Dendritic cell treated with granulocyte-macrophage colony-stimulating factor and Interleukin-4, amounts not matched to agents 40 ng/mL and 50 ng/mL, for 4 days (primary cell): ENCODE measurements around the gene PRR14.
A peak's percentile ranks its signal among the peaks of the same experiment; 100 is the strongest.

Experiments
- H3K27ac Mint-ChIP-seq: one replicate; pipeline ENCODE4 v1.8.0; 2022; ENCODE audit warnings: mild to moderate bottlenecking, mixed read lengths
- H3K27me3 Mint-ChIP-seq: one replicate; pipeline ENCODE4 v1.8.0; 2022; ENCODE audit warnings: mild to moderate bottlenecking, mixed read lengths
- H3K36me3 Mint-ChIP-seq: one replicate; pipeline ENCODE4 v1.8.0; 2022; ENCODE audit warnings: low read depth, mixed read lengths
- H3K4me1 Mint-ChIP-seq: one replicate; pipeline ENCODE4 v1.8.0; 2022; ENCODE audit warnings: low read depth, mixed read lengths
- H3K4me3 Mint-ChIP-seq: one replicate; pipeline ENCODE4 v1.8.0; 2022; ENCODE audit warnings: mild to moderate bottlenecking, moderate library complexity, mixed read lengths
- H3K9me3 Mint-ChIP-seq: one replicate; pipeline ENCODE4 v1.8.0; 2022; ENCODE audit warnings: mixed read lengths
- intact Hi-C: fragments of 100-400 bp; cut with micrococcal nuclease; formaldehyde crosslinking; loops from one replicate; pipeline ENCODE4 v1.15.0; 2022

The PRR14 gene

GRCh38 chr16:30658731-30659506 is 8.2 kb downstream of the PRR14 start:
- no peaks in the 10 kb centered on the region for H3K9me3 Mint-ChIP-seq
- H3K36me3 Mint-ChIP-seq = peaks cover 91% of the 10 kb centered on the region
- H3K4me1 Mint-ChIP-seq = peaks cover 73% of the 10 kb centered on the region
- peak overlapping the region; percentile 98 for H3K4me3 Mint-ChIP-seq
- intact Hi-C loops = loop anchor here (1.0 to 5.0 kb wide), 4 partner anchors 9 to 413 kb away; partner anchors contain the start of genes CFAP119, PRR14, RNF40 and ZNF646
- H3K27me3 Mint-ChIP-seq = no peaks in the 10 kb centered on the region
- H3K27ac Mint-ChIP-seq = peak overlapping the region; percentile 100

GRCh38 chr16:30659507-30660423 is 9.0 kb downstream of the PRR14 start:
- Mint-ChIP-seq H3K27me3 (no peaks in the 10 kb centered on the region), H3K4me3 (peak overlapping the region; percentile 85), H3K4me1 (peaks cover 67% of the 10 kb centered on the region), H3K27ac (peak overlapping the region; percentile 57), H3K36me3 (peaks cover 91% of the 10 kb centered on the region), H3K9me3 (no peaks in the 10 kb centered on the region)
- intact Hi-C loops = loop anchor here (5.0 kb wide), 2 partner anchors 103 to 413 kb away; partner anchors contain the start of genes CFAP119, RNF40, ZNF646 and ZNF668

GRCh38 chr16:30660424-30661261 is 9.9 kb downstream of the PRR14 start:
- H3K36me3 Mint-ChIP-seq = peaks cover 91% of the 10 kb centered on the region
- intact Hi-C loops = no loop called here

DNA sequence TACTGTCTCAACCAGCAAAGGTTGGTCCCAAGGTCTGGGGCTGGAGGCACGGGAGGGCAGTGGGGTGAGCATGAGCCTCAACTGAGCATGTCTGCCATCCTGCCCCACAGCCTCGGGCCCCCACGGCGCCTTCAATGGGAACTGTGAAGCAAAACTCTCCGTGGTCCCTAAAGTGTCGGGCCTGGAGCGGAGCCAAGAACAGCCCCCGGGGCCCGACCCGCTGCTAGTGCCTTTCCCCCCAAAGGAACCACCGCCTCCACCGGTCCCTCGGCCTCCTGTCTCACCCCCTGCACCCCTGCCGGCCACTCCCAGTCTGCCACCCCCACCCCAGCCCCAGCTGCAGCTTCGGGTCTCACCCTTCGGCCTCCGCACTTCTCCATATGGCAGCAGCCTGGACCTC is 11.7 kb downstream of the PRR14 start:
- H3K27me3 Mint-ChIP-seq = no peaks in the 10 kb centered on the region
- no peak overlapping the region for H3K4me3 Mint-ChIP-seq
- H3K27ac Mint-ChIP-seq = peak overlapping the region; percentile 42
- intact Hi-C loops = no loop called here
- peaks cover 58% of the 10 kb centered on the region for H3K4me1 Mint-ChIP-seq
- no peaks in the 10 kb centered on the region for H3K9me3 Mint-ChIP-seq
- peaks cover 91% of the 10 kb centered on the region for H3K36me3 Mint-ChIP-seq

More at GRCh38 chr16:30660424-30661261, 9.9 kb downstream of the PRR14 start:
- H3K27me3 Mint-ChIP-seq = no peaks in the 10 kb centered on the region
- H3K4me3 Mint-ChIP-seq = peak overlapping the region; percentile 85
- H3K9me3 Mint-ChIP-seq = no peaks in the 10 kb centered on the region
- H3K4me1 Mint-ChIP-seq = peaks cover 68% of the 10 kb centered on the region
- peak overlapping the region; percentile 57 for H3K27ac Mint-ChIP-seq

GRCh38 chr16:30663038-30663437 is 12.3 kb downstream of the PRR14 start:
- Mint-ChIP-seq H3K9me3 (no peaks in the 10 kb centered on the region), H3K4me3 (no peak overlapping the region)

DNA sequence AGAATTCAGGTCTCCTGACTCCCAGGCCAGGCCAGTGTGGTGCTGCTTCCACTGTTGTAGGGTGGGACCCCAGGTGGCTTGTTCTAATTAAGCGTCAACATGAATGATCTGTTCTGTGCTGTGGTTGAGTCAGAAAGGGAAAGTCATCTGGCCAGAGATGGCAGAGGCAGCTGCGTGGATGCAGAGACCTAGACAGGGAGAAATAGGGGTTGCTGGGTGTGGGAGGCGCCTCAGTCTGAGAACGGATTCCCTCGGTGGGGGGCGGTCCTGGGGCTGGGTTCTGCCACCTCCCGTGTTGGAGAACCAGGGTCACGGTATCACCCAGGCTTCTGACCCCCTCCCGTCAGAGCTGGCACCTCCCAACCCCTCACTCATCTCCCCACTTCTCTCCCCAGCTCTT is 13.1 kb downstream of the PRR14 start:
- intact Hi-C loops = no loop called here
- H3K4me3 Mint-ChIP-seq = no peak overlapping the region
- H3K9me3 Mint-ChIP-seq = no peaks in the 10 kb centered on the region
- H3K4me1 Mint-ChIP-seq = peaks cover 62% of the 10 kb centered on the region
- H3K36me3 Mint-ChIP-seq = peaks cover 96% of the 10 kb centered on the region
- H3K27ac Mint-ChIP-seq = peak overlapping the region; percentile 42
- H3K27me3 Mint-ChIP-seq = no peaks in the 10 kb centered on the region

More at GRCh38 chr16:30663038-30663437, 12.3 kb downstream of the PRR14 start:
- Mint-ChIP-seq H3K36me3 (peaks cover 96% of the 10 kb centered on the region), H3K27me3 (no peaks in the 10 kb centered on the region), H3K27ac (peak overlapping the region; percentile 42), H3K4me1 (peaks cover 60% of the 10 kb centered on the region)
- intact Hi-C loops = no loop called here

DNA sequence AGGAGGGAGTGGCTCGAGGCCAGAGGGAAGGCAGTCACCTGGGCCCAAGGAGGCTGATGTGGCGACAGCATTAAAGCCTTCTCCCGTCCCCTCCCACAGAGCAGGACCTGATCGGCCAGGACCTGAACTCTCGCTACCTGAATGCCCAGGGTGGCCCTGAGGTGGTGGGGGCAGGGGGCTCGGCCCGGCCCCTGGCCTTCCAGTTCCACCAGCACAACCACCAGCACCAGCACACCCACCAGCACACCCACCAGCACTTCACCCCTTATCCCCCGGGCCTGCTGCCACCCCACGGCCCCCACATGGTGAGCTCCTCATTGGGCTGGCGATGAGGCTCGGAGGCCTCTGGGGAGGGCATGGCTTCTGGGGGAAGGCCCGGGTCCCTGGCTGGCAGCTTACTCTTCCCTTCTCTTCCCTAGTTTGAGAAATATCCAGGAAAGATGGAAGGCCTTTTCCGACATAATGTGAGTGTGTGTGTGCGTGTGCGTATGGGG is 13.9 kb downstream of the PRR14 start:
- Mint-ChIP-seq H3K9me3 (no peaks in the 10 kb centered on the region), H3K36me3 (peaks cover 100% of the 10 kb centered on the region), H3K27me3 (no peaks in the 10 kb centered on the region), H3K27ac (no peak overlapping the region), H3K4me1 (peaks cover 62% of the 10 kb centered on the region), H3K4me3 (no peak overlapping the region)
- intact Hi-C loops = no loop called here

DNA sequence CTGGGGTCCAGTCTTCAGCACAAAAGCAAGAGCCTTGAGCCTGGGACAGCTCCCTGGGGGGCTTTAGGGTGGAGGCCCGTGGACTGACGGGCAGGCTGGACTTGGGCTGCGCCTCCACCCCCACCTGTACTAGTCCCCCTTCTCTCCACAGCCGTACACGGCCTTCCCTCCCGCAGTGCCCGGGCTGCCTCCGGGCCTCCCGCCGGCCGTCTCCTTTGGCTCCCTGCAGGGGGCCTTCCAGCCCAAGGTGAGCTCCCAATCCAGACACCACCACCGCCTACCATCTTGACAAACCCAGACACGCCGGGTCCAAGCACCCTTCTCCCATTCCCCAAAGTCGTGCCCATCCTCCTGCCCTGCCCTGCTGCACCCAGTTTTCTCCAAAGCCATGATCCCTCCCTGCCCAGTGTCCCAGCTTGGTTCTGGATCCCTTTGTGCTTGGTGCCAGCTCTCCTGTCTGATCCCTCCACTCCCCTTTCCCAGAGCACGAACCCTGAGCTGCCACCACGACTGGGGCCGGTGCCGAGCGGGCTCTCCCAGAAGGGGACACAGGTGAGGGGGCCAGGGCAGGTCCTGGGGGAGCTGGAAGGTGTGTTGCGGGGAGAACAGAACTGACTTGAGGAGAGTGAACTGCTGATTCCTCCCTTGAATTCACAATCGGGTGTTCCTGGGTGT is 14.5 kb downstream of the PRR14 start:
- intact Hi-C loops = no loop called here
- Mint-ChIP-seq H3K4me1 (peaks cover 60% of the 10 kb centered on the region), H3K27me3 (no peaks in the 10 kb centered on the region), H3K4me3 (no peak overlapping the region), H3K9me3 (no peaks in the 10 kb centered on the region), H3K36me3 (peaks cover 100% of the 10 kb centered on the region), H3K27ac (peak overlapping the region; percentile 64)

DNA sequence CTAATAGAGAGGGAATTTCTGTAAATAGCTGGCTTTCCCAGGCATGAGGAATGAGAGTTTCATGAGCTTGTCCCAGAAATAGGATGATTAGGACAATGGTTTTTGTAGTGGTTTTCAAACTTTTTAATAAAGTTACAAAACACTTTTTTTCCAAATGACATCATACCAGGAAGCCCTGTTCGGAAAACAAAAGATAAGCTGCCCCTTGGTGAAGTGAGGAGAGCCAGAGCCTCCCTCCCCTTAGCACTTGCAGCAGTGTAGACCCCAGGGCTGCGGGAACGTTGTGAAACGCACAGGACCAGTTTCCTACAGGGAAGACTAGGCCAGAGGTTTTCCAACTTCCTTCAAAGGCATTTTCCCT is 15.1 kb downstream of the PRR14 start:
- H3K9me3 Mint-ChIP-seq = no peaks in the 10 kb centered on the region
- no peak overlapping the region for H3K4me3 Mint-ChIP-seq
- peak overlapping the region; percentile 64 for H3K27ac Mint-ChIP-seq
- H3K4me1 Mint-ChIP-seq = peaks cover 55% of the 10 kb centered on the region
- intact Hi-C loops = no loop called here
- H3K36me3 Mint-ChIP-seq = peaks cover 100% of the 10 kb centered on the region
- no peaks in the 10 kb centered on the region for H3K27me3 Mint-ChIP-seq

GRCh38 chr16:30666681-30667080 is 15.9 kb downstream of the PRR14 start:
- Mint-ChIP-seq H3K9me3 (no peaks in the 10 kb centered on the region), H3K4me3 (no peak overlapping the region), H3K27ac (peak overlapping the region; percentile 50), H3K27me3 (no peaks in the 10 kb centered on the region), H3K4me1 (peaks cover 47% of the 10 kb centered on the region), H3K36me3 (peaks cover 96% of the 10 kb centered on the region)
- intact Hi-C loops = no loop called here

- no peaks in the 10 kb centered on the region for H3K27me3 Mint-ChIP-seq
- no peak overlapping the region for H3K4me3 Mint-ChIP-seq
- H3K9me3 Mint-ChIP-seq = no peaks in the 10 kb centered on the region
- H3K4me1 Mint-ChIP-seq = peaks cover 39% of the 10 kb centered on the region
- intact Hi-C loops = no loop called here
- H3K27ac Mint-ChIP-seq = no peak overlapping the region
- H3K36me3 Mint-ChIP-seq = peaks cover 89% of the 10 kb centered on the region
Observed at GRCh38 chr16:30667361-30667905, 16.7 kb downstream of the PRR14 start.

GRCh38 chr16:30668393-30668792 is 17.6 kb downstream of the PRR14 start:
- H3K4me3 Mint-ChIP-seq = no peak overlapping the region
- H3K4me1 Mint-ChIP-seq = peaks cover 29% of the 10 kb centered on the region
- no peaks in the 10 kb centered on the region for H3K9me3 Mint-ChIP-seq
- H3K36me3 Mint-ChIP-seq = peaks cover 79% of the 10 kb centered on the region
- no peak overlapping the region for H3K27ac Mint-ChIP-seq
- intact Hi-C loops = no loop called here
- H3K27me3 Mint-ChIP-seq = no peaks in the 10 kb centered on the region
